AG09309 (cell line): Measurements from ENCODE around the gene OR6C65.
"Not testable (repeated sequence)": the region's sequence is repeated elsewhere in the genome, so short reads cannot be mapped to it uniquely, and the experiment has no call there.

Experiments used
- DNase-seq: peaks from one replicate; pipeline ENCODE4 v3.0.0-alpha.2; 2010; ENCODE audit warnings: low read depth
- H3K4me3 ChIP-seq: 2 replicates; pipeline ENCODE4 v1.5.1; 2011; ENCODE audit warnings: mild to moderate bottlenecking, low read depth, low read length, moderate library complexity; ENCODE audit not compliant: control insufficient read depth
- CTCF ChIP-seq: IDR thresholded peaks from 2 replicates; pipeline ENCODE4 v1.5.1; 2011; ENCODE audit warnings: mild to moderate bottlenecking, low read depth, low read length, inconsistent platforms; ENCODE audit not compliant: insufficient read depth, control insufficient read depth; ENCODE audit errors: missing control alignments

OR6C65 gene

GRCh38 chr12:55425954-55426353 is 25.6 kb downstream of the OR6C65 start, which contains the start of gene OR6C76:
OR6C76 (plus strand) TSS chr12:55426254; CDS start chr12:55426254, 0 bp downstream.
- TF ChIP-seq CTCF, result no peak
- H3K4me3 ChIP-seq, result no peak within 1 kb of the TSS
- DNase-seq, result no peak

GRCh38 chr12:55428331-55429243 is 28.3 kb downstream of the OR6C65 start:
- DNase-seq, result no peak
- no peak overlapping the region for H3K4me3 ChIP-seq
- no peak for TF ChIP-seq CTCF

- H3K4me3 ChIP-seq, DNase-seq: not testable (repeated sequence)
These were observed 40.9 kb downstream of the OR6C65 start for GRCh38 chr12:55441233-55441632.

GRCh38 chr12:55443776-55444175 is 43.4 kb downstream of the OR6C65 start, which contains the start of gene OR6C2:
OR6C2 (plus strand) TSS chr12:55444076; CDS start chr12:55452214, 8,138 bp downstream.
- no peak for DNase-seq
- no peak within 1 kb of the TSS for H3K4me3 ChIP-seq
- TF ChIP-seq CTCF, result no peak

GRCh38 chr12:55445357-55445756 is 45.0 kb downstream of the OR6C65 start:
- DNase-seq, result no peak
- no peak overlapping the region for H3K4me3 ChIP-seq
- no peak for TF ChIP-seq CTCF

- no peak overlapping the region for H3K4me3 ChIP-seq
- TF ChIP-seq CTCF, result no peak
- no peak for DNase-seq
These were observed 46.0 kb downstream of the OR6C65 start for GRCh38 chr12:55446326-55446725.

GRCh38 chr12:55448825-55449224 is 48.5 kb downstream of the OR6C65 start:
- DNase-seq, result no peak
- no peak overlapping the region for H3K4me3 ChIP-seq
- TF ChIP-seq CTCF, result no peak
